ENCODE data around the gene PPM1B. TPM values are rescaled to one million over a fixed set of nuclear protein-coding genes. Genes with fewer than 3 reads are reported as not detected.
A peak's percentile ranks its signal among the peaks of the same experiment; 100 is the strongest.

The PPM1B gene
- total and polyA plus RNA-seq, 9 of the 15 experiments (the other 6 are each of a cell fraction or from before 2014, with no cell fraction given), result 8.9 to 44.0 (median 28.6) TPM

DNA sequence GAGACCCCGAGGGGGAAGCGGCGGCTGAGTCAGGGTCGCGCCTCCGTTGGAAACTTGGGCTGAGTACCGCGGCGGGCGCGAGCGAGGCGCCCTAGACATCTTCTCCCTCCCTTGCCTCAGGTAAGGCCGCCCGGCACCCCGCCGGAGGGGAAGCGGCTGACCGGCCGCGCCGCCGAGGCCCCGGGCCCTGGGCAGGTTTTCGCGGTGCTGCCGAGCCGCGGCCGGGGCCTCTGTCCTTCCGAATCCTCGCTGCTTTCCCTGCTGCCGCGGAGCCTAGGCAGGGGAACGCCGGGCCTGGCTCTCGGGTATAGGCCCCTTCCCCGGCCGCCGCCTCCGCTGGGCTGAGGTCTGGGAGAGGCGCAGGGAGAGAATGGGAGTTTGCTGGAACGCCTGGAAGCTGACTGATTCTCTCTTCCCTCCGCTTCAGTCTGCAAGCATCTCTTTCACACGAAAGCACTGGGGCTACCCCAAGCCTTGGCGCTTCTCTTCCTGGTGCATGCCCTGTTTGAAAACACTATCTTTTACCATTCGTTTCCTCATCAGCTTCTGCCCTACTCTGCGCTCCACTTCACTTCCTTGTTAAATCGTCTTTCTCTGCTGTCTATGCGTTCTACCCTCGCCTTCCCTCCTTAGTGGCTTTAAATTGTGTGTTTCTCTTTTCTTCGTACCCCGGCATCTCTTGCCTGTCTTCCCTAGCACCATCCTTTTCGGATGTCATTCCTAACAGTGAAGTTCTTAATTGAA, 652 bp downstream of the PPM1B start (continued):
- TF ChIP-seq, protein P1, sequence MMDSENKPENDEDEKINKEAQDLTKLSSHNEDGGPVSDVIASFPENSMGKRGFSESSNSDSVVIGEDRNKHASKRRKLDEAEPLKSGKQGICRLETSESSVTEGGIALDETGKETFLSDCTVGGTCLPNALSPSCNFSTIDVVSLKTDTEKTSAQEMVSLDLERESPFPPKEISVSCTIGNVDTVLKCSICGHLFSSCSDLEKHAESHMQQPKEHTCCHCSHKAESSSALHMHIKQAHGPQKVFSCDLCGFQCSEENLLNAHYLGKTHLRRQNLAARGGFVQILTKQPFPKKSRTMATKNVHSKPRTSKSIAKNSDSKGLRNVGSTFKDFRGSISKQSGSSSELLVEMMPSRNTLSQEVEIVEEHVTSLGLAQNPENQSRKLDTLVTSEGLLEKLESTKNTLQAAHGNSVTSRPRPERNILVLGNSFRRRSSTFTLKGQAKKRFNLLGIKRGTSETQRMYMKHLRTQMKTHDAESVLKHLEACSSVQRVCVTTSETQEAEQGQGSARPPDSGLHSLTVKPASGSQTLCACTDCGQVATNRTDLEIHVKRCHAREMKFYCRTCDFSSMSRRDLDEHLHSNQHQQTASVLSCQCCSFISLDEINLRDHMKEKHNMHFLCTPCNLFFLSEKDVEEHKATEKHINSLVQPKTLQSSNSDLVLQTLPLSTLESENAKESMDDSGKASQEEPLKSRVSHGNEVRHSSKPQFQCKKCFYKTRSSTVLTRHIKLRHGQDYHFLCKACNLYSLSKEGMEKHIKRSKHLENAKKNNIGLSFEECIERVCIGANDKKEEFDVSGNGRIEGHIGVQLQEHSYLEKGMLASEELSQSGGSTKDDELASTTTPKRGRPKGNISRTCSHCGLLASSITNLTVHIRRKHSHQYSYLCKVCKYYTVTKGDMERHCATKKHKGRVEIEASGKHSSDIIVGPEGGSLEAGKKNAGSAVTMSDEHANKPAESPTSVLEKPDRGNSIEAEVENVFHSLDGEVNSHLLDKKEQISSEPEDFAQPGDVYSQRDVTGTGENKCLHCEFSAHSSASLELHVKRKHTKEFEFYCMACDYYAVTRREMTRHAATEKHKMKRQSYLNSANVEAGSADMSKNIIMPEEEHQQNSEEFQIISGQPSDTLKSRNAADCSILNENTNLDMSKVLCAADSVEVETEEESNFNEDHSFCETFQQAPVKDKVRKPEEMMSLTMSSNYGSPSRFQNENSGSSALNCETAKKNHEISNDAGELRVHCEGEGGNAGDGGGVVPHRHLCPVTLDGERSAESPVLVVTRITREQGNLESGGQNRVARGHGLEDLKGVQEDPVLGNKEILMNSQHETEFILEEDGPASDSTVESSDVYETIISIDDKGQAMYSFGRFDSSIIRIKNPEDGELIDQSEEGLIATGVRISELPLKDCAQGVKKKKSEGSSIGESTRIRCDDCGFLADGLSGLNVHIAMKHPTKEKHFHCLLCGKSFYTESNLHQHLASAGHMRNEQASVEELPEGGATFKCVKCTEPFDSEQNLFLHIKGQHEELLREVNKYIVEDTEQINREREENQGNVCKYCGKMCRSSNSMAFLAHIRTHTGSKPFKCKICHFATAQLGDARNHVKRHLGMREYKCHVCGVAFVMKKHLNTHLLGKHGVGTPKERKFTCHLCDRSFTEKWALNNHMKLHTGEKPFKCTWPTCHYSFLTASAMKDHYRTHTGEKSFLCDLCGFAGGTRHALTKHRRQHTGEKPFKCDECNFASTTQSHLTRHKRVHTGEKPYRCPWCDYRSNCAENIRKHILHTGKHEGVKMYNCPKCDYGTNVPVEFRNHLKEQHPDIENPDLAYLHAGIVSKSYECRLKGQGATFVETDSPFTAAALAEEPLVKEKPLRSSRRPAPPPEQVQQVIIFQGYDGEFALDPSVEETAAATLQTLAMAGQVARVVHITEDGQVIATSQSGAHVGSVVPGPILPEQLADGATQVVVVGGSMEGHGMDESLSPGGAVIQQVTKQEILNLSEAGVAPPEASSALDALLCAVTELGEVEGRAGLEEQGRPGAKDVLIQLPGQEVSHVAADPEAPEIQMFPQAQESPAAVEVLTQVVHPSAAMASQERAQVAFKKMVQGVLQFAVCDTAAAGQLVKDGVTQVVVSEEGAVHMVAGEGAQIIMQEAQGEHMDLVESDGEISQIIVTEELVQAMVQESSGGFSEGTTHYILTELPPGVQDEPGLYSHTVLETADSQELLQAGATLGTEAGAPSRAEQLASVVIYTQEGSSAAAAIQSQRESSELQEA (IDR thresholded peaks at IDR 0.05; ENCODE audit: low read depth), result no peak
- TF ChIP-seq MIER1 (IDR thresholded peaks at IDR 0.05; ENCODE audit: low read depth), result 0 out of 2 replicates have a peak, but pooled peaks have one; percentile 29
- TF ChIP-seq, protein P2, sequence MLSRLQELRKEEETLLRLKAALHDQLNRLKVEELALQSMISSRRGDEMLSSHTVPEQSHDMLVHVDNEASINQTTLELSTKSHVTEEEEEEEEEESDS (CRISPR knock-in tag; IDR thresholded peaks at IDR 0.05), result no peak
- TF ChIP-seq NR2C2 (CRISPR knock-in tag; IDR thresholded peaks at IDR 0.05), result 0 out of 2 replicates have a peak, but pooled peaks have one; percentile 55
- no peak for TF ChIP-seq NR2C2 (tag; IDR thresholded peaks at IDR 0.05)
- TF ChIP-seq, protein P3, sequence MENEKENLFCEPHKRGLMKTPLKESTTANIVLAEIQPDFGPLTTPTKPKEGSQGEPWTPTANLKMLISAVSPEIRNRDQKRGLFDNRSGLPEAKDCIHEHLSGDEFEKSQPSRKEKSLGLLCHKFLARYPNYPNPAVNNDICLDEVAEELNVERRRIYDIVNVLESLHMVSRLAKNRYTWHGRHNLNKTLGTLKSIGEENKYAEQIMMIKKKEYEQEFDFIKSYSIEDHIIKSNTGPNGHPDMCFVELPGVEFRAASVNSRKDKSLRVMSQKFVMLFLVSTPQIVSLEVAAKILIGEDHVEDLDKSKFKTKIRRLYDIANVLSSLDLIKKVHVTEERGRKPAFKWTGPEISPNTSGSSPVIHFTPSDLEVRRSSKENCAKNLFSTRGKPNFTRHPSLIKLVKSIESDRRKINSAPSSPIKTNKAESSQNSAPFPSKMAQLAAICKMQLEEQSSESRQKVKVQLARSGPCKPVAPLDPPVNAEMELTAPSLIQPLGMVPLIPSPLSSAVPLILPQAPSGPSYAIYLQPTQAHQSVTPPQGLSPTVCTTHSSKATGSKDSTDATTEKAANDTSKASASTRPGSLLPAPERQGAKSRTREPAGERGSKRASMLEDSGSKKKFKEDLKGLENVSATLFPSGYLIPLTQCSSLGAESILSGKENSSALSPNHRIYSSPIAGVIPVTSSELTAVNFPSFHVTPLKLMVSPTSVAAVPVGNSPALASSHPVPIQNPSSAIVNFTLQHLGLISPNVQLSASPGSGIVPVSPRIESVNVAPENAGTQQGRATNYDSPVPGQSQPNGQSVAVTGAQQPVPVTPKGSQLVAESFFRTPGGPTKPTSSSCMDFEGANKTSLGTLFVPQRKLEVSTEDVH (IDR thresholded peaks at IDR 0.05; ENCODE audit: low read depth, partially characterized antibody), result peak; percentile 44
- no peak for TF ChIP-seq CHD4 (IDR thresholded peaks at IDR 0.05; ENCODE audit: insufficient read depth, insufficient replicate concordance, low read depth, low read length, poor library complexity, severe bottlenecking)
- TF ChIP-seq ZNF24 (IDR thresholded peaks at IDR 0.05), result no peak
- TF ChIP-seq, protein P4, sequence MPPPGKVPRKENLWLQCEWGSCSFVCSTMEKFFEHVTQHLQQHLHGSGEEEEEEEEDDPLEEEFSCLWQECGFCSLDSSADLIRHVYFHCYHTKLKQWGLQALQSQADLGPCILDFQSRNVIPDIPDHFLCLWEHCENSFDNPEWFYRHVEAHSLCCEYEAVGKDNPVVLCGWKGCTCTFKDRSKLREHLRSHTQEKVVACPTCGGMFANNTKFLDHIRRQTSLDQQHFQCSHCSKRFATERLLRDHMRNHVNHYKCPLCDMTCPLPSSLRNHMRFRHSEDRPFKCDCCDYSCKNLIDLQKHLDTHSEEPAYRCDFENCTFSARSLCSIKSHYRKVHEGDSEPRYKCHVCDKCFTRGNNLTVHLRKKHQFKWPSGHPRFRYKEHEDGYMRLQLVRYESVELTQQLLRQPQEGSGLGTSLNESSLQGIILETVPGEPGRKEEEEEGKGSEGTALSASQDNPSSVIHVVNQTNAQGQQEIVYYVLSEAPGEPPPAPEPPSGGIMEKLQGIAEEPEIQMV (tag; conservative IDR thresholded peaks at IDR 0.05; ENCODE audit: low read depth), result no peak
- TF ChIP-seq NUFIP1 (IDR thresholded peaks at IDR 0.05; ENCODE audit: partially characterized antibody), result no peak

Measured in K562 (cell line).